ENCODE results near the gene TMEM151A. TPM values are rescaled to one million over a fixed set of nuclear protein-coding genes. Genes with fewer than 3 reads are reported as not detected.

The TMEM151A gene
- total RNA-seq, 1 experiment from 2014 or later: not detected

- peaks cover 20% of the 10 kb centered on the region for H3K79me2 ChIP-seq (ENCODE audit: low read length)
- POLR2A ChIA-PET (ENCODE audit: unreplicated experiment): interaction anchor here (0.6 kb wide), 3 partner anchors 7 to 345 kb away, joined by 3 to 11 read pairs (median 3); no protein-coding TSS in a partner anchor
- CTCF ChIA-PET: no interaction called here
- H3K36me3 ChIP-seq (ENCODE audit: low read depth, low read length): peaks cover 34% of the 10 kb centered on the region
- H3K9ac ChIP-seq (ENCODE audit: low read length): no peak overlapping the region
- TF ChIP-seq CTCF (conservative IDR thresholded peaks at IDR 0.05; ENCODE audit: low read depth, low read length) (no peak), EZH2phosphoT487 (IDR thresholded peaks at IDR 0.05; ENCODE audit: borderline replicate concordance, low read length) (no peak), EZH2 (IDR thresholded peaks at IDR 0.05; ENCODE audit: low read length, unreplicated experiment) (no peak)
- no peaks in the 10 kb centered on the region for H3F3A ChIP-seq (ENCODE audit: low read length, unreplicated experiment)
- no peak for DNase-seq
- intact Hi-C loops (cut with micrococcal nuclease): no loop called here
- H3K4me1 ChIP-seq (ENCODE audit: insufficient read depth, low read length): peaks cover 8% of the 10 kb centered on the region
- H3K9me2 ChIP-seq (replicated peaks; ENCODE audit: low read length): no peaks in the 10 kb centered on the region
- no peaks in the 10 kb centered on the region for H3K9me3 ChIP-seq (ENCODE audit: low read length)
- H3K27me3 ChIP-seq (ENCODE audit: low read length): no peaks in the 10 kb centered on the region
- peaks cover 5% of the 10 kb centered on the region; the same call in 1 of the 2 replicates for H4K20me1 ChIP-seq (ENCODE audit: low read length)
- no TSS peak for BruUV-seq (replicated peaks)
- H2AFZ ChIP-seq (ENCODE audit: low read length): no peak overlapping the region
- no peak for ATAC-seq
- H3K27ac ChIP-seq (ENCODE audit: low read length): no peak overlapping the region
- no peak overlapping the region for H3K4me2 ChIP-seq (ENCODE audit: low read length)
- no peak overlapping the region for H3K4me3 ChIP-seq (ENCODE audit: low read length)
These were observed 28.5 kb upstream of the TMEM151A start for GRCh38 chr11:66263231-66263630.

- peaks cover 5% of the 10 kb centered on the region; the same call in 1 of the 2 replicates for H4K20me1 ChIP-seq (ENCODE audit: low read length)
- no peak overlapping the region for H2AFZ ChIP-seq (ENCODE audit: low read length)
- H3K4me3 ChIP-seq (ENCODE audit: low read length): no peak overlapping the region
- peaks cover 16% of the 10 kb centered on the region for H3K79me2 ChIP-seq (ENCODE audit: low read length)
- ChIA-PET POLR2A (ENCODE audit: unreplicated experiment) (interaction anchor here (0.6 kb wide), 2 partner anchors 8 to 346 kb away, joined by 3 to 11 read pairs; no protein-coding TSS in a partner anchor), CTCF (no interaction called here)
- intact Hi-C loops (cut with micrococcal nuclease): no loop called here
- H3K27me3 ChIP-seq (ENCODE audit: low read length): no peaks in the 10 kb centered on the region
- ATAC-seq: no peak
- H3K9me2 ChIP-seq (replicated peaks; ENCODE audit: low read length): no peaks in the 10 kb centered on the region
- peaks cover 6% of the 10 kb centered on the region for H3K4me1 ChIP-seq (ENCODE audit: insufficient read depth, low read length)
- no peaks in the 10 kb centered on the region for H3K9me3 ChIP-seq (ENCODE audit: low read length)
- no peak for DNase-seq
- no peak overlapping the region for H3K9ac ChIP-seq (ENCODE audit: low read length)
- no peak overlapping the region for H3K4me2 ChIP-seq (ENCODE audit: low read length)
- no peak overlapping the region for H3K27ac ChIP-seq (ENCODE audit: low read length)
- TF ChIP-seq CTCF (conservative IDR thresholded peaks at IDR 0.05; ENCODE audit: low read depth, low read length) (no peak), EZH2 (IDR thresholded peaks at IDR 0.05; ENCODE audit: low read length, unreplicated experiment) (no peak), EZH2phosphoT487 (IDR thresholded peaks at IDR 0.05; ENCODE audit: borderline replicate concordance, low read length) (no peak)
- no TSS peak for BruUV-seq (replicated peaks)
- H3F3A ChIP-seq (ENCODE audit: low read length, unreplicated experiment): no peaks in the 10 kb centered on the region
- H3K36me3 ChIP-seq (ENCODE audit: low read depth, low read length): peaks cover 34% of the 10 kb centered on the region
These were observed 27.9 kb upstream of the TMEM151A start for GRCh38 chr11:66263785-66264184.

GRCh38 chr11:66264383-66264782 lies 27.3 kb upstream of the TMEM151A start:
- BruUV-seq (replicated peaks): no TSS peak
- Histone ChIP-seq H3K4me3 (ENCODE audit: low read length) (no peak overlapping the region), H3K9ac (ENCODE audit: low read length) (no peak overlapping the region), H2AFZ (ENCODE audit: low read length) (no peak overlapping the region), H3K9me3 (ENCODE audit: low read length) (no peaks in the 10 kb centered on the region), H3K36me3 (ENCODE audit: low read depth, low read length) (peaks cover 29% of the 10 kb centered on the region), H3K79me2 (ENCODE audit: low read length) (peaks cover 16% of the 10 kb centered on the region), H3K27ac (ENCODE audit: low read length) (no peak overlapping the region), H3K27me3 (ENCODE audit: low read length) (no peaks in the 10 kb centered on the region), H3K9me2 (replicated peaks; ENCODE audit: low read length) (no peaks in the 10 kb centered on the region), H3F3A (ENCODE audit: low read length, unreplicated experiment) (no peaks in the 10 kb centered on the region), H4K20me1 (ENCODE audit: low read length) (0 out of 2 replicates have a peak, but pooled peaks cover 1% of the 10 kb centered on the region), H3K4me1 (ENCODE audit: insufficient read depth, low read length) (peaks cover 1% of the 10 kb centered on the region), H3K4me2 (ENCODE audit: low read length) (no peak overlapping the region)
- ChIA-PET POLR2A (ENCODE audit: unreplicated experiment) (no interaction called here), CTCF (no interaction called here)
- TF ChIP-seq EZH2 (IDR thresholded peaks at IDR 0.05; ENCODE audit: low read length, unreplicated experiment) (no peak), EZH2phosphoT487 (IDR thresholded peaks at IDR 0.05; ENCODE audit: borderline replicate concordance, low read length) (no peak), CTCF (conservative IDR thresholded peaks at IDR 0.05; ENCODE audit: low read depth, low read length) (no peak)
- ATAC-seq (no peak), DNase-seq (no peak)
- intact Hi-C loops (cut with micrococcal nuclease): no loop called here

Measured in PC-3 (cell line).